Stimulated activated naive CD8-positive, alpha-beta T cell treated with anti-CD3 and anti-CD28 coated beads, Interleukin-15, Interleukin-2, amounts not matched to agents 100 U/mL and 50 U/mL, for 24 hours (primary cell): ENCODE results near the gene UNC50.

Experiments
- ATAC-seq: fragments of 150-1000 bp; cut with Tn5 transposase; one replicate; pipeline ENCODE4 v1.10.0; 2021
- DNase-seq: peaks from one replicate; pipeline ENCODE4 v3.0.0; 2021

Gene UNC50, protein sequence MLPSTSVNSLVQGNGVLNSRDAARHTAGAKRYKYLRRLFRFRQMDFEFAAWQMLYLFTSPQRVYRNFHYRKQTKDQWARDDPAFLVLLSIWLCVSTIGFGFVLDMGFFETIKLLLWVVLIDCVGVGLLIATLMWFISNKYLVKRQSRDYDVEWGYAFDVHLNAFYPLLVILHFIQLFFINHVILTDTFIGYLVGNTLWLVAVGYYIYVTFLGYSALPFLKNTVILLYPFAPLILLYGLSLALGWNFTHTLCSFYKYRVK

DNA sequence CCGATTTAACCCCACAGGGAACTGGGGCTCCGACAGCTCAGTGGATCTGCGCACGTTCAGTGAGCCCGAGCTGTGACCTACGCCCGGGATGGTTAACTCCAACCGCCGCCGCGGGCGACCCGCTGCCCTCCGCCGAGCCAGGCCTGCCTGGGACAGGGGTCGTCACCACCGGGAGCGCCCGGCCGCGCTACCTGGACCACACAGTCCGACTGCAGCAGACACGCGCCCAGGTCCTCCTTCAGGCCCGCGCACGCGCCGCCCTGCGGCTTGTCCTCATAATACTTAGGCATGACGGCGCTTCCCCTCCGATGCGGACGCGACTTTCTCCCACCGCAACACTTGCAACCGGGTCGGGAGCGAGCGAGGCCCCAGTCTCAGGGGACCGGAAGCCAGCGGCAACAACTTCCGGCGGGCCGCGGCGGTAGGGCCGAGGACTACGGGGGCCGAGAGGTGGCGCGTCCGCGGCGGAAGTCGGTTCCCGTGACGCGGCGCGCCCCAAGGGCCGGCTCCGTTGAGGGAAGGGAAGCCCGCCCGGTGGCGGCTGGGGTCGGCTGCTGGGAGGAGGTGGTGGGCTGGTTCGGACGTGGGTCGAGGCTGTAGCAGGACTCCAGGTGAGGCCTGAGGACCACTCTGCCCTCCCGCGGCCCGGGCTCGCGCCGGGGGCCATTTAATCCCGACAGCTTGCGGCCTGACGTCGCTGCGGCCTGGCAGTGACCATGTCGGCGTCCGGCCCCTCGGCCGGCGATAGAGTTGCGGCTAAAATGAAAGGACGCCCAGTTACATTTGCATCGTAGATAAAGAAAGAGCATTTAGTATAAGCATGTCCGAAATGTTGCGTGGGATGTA is at the start of gene UNC50, which contains the start of gene COA5:
Gene UNC50 (plus strand): TSS at position 474 of the 846 bp plus-strand sequence. CDS start 1,171 bp downstream, outside the sequence.
Gene COA5 (minus strand): TSS at position 397 of the 846 bp plus-strand sequence. CDS start 107 bp downstream, at position 290.
- DNase-seq (peak; percentile 95), ATAC-seq (peak; percentile 93)

DNA sequence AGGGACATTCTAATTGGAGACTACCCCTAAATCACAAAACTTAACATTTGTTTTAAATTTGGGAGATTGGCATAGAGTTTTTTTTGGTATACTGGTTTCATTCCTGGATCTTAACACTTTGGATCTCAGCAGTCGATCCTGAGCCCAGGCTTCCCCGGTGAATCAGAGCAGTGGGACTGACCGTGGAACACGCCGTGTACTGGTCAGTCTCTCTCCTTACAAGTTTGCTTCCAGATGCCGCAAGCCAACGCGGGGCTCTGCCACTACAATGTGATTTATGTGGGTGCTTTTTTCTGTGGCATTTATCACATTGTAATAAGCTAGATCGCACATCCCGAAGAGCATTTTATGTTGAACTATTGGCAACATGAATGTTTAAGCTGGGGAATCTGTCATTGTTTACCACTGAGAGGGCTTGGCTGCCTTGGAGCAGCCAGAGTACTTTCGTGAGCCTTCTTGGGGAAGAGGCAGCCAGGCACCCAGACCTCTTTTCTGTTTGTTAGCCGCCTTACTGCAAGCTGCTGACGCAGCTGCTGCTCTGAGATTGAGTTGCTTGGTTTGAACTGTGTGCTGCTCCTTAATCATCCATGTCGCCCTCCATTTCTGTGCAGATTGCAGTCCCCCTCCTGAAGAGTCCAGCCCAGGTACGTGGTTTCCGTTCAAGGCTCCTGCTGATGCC is 49.4 kb upstream of the UNC50 start:
- DNase-seq (no peak), ATAC-seq (no peak)

DNA sequence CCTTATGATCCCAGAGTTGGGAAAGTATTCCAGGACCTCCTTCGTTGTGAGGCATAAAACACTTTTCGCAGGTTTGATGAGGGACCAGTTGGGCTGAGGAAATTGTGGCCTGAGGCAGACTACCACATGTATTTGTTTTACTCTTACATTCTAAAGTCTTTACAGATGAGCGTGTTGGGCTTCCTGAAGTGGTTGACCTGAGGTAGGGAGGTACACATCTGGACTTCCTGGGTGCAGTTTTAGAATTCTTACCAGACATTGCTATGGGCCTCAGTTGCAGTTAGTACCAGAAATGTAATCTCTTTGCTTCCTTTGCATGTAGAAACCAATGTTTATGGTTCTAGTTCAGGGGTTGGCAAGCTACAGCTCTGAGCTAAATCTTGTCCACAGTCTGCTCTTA is 48.8 kb upstream of the UNC50 start:
- DNase-seq (no peak), ATAC-seq (no peak)

DNA sequence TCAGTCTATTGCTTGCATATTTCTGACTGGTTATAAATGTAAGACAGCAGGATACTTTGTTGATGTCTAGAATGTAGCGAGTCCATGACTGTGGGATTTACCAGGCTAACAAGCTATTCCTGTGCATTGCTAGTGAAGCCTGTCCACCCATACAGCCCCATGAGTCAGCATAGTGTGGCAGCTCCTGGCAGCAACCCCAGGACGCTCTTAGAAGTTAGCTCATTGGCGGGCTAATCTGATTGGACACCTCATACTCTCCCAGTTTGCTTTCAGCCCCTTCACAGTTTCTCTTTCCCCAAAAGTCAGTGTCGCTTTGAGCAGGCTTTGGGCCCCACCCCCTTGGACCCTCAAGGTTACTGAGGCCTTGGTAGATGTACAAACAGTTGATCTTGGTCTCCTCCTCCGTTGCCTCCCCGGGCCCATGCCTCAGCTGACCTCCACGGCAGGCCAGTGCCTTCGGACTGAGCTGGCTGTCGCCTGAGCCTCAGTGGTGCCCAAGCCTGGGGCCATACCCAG is 48.1 kb upstream of the UNC50 start:
- ATAC-seq = no peak
- DNase-seq = no peak

DNA sequence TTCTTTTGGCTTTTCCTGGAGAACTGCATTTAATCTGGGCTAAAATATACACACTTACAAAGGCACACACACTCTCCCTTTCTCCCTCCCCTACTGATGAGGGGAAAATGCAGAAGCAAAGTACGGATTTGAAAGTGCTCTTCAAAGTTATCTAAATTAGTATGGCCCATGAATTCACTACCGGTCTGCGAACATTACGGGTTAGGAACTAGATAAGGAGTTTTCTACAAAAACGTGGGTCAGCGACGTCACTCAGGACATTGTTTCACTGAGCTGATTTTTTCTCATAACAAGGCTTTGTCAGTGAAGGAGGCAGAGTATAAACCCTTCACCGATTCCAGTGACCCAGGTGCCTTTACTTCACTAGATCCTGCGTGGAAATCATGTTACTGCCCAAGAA is 47.4 kb upstream of the UNC50 start:
- DNase-seq (no peak), ATAC-seq (no peak)

DNA sequence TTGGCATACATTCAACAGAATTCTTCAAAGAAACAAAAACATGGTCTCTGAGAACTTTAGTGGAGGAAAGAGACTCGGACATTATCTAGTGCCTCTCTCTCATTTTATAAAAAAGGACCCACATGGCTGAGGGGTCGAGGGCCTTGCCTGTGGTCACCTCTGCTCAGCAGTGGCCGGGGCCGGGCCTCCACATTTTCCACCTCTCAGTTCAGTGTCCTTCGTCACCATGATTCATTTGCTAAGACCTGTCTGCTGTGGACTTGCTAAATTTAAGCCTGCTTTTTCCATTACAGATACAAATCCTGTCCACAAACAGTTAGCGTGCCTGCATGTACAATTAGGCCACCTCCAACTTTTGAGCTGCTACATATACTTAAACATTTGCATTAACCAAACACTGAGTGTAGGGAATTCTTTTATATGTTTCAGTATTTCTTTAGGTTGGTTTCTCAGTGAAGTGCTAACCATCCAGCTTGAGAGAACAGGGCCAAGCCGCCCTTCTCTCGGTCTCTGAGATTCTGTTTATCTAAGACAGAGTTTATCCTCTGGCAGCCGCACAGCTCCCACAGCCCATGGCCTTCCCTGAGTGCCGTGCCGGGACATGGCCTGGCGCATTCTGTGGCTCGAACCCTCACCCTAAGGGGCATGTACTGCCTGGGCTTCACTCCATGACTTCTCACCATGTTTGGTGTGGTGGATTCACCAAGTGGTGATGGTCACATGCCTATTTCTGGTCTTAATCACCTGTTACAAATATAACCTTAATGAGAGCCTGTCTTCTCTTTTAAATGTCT is 46.3 kb upstream of the UNC50 start:
- DNase-seq (no peak), ATAC-seq (no peak)

DNA sequence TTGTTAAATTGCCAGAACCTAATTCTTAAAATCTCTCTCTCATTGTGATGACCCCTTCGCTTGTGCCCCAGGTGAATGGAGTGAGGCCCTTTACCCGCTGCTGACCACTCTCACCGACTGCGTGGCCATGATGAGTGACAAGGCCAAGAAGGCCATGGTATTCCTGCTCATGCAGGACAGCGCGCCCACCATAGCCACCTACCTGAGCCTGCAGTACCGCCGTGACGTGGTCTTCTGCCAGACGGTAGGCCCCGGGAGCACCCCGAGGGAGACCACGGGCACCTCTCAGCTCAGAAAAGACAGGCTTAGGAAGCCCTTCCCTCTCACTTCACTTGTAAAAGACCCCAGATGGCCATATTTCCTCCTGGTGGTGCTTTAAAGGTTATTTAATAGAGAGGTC is 45.0 kb upstream of the UNC50 start:
- no peak for DNase-seq
- no peak for ATAC-seq

DNA sequence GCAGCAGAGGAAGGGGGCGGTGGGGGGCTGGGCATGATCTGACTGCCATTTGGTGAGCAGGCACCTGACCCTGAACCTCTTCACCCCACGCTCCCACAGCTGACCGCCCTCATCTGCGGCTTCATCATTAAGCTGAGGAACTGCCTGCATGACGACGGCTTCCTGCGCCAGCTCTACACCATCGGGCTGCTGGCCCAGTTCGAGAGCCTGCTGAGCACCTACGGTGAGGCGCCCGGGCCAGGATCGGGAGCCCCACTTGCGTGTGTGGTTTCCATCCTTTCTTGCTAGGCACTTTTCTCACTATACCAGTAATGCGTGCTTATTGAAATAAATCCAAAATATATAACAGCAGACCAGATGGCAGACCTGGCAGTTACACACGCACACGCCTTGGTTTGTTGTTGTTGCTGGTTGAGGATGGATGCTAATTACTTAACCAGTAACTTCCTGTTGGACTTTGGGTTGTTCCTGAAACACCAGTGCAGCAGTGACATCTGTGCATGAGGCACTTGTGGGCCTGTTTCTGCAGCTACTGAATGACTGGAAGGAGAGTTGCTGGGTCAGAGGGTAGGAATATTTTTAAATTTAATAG is 43.8 kb upstream of the UNC50 start:
- ATAC-seq = no peak
- DNase-seq = no peak

DNA sequence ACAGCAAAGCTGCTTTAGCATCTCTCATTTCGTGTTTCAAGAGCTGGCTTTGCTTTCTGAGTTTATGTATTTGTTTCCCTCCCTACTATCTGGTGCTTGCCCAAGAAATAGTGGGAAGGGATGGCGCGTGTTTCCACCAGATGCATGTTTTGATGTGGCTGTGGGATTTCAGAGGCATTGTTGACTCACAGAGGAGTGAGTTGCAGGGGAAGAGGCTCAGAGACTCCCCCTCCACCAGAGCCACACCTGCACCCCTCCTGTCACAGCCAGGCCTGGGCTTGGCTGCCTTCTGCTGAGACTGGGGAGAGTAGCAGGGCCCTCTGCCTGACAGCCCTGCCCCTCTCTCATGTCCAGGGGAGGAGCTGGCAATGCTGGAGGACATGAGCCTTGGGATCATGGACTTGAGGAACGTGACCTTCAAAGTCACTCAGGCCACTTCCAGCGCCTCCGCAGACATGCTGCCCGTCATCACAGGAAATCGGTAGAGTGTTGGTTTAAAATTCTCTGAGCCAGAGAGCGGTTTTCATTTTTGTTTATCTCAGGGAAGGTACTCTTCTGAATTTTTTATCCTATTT is 43.0 kb upstream of the UNC50 start:
- ATAC-seq (no peak), DNase-seq (no peak)

DNA sequence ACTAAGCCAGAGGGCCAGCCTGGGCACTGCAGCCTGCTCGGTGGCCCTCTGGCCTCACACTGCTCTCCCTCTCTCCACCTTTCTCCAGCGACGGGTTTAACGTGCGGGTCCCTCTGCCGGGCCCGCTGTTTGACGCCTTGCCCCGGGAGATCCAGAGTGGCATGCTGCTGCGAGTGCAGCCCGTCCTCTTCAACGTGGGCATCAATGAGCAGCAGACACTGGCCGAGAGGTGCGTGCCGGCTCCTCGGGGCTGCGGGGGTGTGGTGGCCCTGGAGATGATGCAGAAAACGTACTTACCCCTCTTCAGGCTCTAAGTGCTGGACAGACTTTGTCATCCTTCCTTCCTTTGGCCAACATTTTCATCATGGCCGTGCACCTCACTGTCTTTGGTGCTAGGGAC is 42.4 kb upstream of the UNC50 start:
- no peak for ATAC-seq
- DNase-seq = no peak

DNA sequence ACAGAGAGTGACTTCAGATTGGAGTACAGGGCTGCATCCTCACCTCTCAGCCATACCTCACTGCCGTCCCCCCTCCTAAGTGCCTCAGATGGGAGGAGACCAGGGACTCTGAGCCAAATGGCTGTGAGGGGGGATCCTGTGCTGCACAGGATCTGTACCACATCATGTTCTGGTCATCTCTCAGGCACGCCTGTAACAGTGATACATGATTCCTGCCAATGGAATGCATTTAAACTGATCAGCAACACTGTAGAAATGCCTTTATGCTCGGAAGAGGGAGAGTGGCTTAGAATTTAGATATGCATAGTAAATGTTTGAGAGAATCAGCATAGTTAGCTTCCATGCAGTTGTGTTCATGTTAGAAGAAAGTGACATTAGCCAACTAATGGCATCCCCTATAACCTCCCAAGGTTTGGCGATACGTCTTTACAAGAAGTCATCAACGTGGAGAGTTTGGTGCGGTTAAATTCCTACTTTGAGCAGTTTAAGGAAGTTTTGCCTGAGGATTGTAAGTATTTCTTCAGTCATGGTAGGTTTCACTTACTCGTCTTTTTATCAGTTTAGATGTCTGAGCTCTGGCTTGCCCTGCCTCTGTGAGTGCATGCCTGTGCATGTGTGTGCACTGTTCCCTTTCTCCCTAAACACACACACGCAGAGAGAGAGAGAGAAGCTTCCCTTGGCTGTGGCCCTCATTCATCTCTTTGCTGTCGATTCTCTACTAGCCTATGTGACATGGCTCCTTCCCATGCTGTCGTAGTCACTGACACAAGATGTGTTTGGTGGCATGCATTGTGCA is 40.0 kb upstream of the UNC50 start:
- ATAC-seq (no peak), DNase-seq (no peak)

DNA sequence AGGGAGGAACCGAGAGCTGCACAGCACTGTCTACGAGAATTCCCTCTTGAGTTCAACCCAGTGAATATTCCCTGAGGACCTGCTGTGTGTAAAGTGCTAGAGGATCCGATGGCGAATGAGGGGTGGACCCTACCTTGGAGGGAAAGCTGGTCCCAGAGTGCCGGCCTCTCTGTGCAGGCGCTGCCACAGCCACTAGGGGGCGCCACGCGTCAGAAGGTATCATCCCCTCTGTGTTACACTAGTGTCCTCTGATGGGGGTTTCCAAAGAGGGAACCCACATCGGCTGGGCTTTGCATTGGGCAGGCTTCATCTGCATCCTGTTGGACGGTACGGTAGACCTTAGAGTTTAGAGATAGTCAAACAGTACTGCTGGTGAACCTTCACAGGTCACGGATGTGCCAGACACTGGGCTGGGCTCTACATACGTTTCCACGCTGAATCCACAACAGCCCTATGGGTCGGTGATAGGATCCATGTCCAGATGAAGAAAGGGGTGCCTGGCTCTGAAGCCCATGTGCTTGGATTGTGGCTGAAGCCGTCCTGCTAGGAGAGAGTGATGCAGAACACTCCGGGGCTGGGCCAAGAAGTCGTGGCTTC is 39.1 kb upstream of the UNC50 start:
- peak; percentile 64 for ATAC-seq
- peak; percentile 85 for DNase-seq

DNA sequence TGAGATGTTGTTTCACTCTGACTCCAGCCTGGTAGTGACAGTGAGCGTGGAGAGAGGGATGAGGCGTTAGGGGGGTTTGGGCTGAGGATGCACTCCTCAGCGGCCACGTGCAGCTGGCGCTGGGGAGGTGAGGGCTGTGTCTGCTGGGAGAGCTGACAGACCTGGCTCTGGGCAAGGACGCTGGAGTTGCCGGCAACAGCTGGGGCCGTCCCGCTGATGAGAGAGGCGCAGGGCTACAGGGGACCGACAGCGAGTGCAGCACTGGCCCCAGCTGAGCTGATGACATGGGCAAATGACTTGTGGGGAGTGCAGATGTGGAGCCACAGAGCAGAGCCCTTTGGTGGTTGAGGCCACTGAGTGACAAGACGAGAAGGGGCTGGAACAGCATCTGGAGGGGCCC is 38.5 kb upstream of the UNC50 start:
- DNase-seq = no peak
- no peak for ATAC-seq

DNA sequence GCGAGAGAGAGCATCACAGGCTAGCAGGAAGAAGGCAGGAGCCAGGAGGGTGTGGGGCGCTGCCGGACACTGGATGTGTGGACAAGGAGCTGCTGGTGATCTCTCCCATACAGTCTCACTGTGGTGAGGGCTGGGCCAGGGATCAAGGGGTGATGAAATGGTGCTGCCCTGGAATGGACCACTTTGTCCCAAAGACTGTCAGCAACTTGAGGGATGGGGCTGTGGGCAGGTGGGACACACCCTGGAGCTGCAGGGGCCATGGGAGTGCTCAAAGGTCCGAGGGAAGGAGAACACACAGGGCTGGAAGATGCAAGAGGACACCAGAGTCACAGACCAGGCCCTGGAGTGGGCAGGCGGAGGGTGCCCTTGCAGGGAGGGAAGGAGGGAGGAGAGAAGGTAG is 38.0 kb upstream of the UNC50 start:
- no peak for DNase-seq
- no peak for ATAC-seq

DNA sequence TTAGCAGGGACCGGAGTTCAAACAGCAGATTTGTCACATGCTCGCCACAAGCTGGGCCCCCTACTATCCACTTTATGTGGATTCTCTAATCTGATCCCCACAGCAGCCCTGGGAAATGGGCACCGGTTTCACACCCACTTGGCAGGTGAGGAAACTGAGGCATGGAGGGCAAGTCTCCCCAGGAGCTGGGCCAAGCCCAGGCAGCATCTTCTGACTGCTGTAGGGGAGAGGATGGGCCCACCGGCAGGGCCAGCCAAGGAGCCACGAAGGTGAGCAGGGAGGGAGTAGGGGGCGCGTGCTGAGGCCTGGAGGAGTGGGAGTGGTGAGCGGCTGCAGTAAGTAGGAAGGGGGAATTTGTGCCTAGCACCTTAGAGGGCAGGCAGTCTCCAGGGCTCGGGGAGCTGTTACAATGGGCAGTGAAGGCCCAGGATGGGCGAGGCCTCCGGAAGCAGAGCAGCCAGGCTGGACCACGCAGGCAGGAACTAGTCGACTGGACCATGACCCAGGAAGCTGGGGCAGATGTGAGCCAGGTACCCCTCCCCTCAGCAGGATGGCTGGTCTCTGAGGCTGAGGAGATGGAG is 37.2 kb upstream of the UNC50 start:
- ATAC-seq (no peak), DNase-seq (no peak)

DNA sequence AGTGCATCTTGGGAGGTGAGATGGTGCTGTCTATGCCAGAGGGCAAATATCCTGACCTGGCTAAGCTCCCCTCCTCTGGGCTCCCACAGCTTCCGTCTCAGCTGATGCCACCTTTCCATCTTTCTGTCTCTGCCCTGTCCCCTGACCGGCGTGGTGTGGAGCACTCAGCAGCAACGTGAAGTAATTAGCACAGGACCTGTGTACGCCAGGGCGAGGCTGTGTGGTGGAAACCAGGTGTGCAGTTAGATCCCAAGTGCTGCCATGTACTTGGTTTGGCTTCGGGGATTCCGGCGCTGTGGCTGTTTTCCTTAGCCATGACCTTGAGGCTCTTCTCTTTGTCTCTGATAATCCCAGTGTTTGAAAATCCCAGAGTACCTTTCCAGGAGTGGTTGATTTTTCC is 36.6 kb upstream of the UNC50 start:
- ATAC-seq (no peak), DNase-seq (no peak)

DNA sequence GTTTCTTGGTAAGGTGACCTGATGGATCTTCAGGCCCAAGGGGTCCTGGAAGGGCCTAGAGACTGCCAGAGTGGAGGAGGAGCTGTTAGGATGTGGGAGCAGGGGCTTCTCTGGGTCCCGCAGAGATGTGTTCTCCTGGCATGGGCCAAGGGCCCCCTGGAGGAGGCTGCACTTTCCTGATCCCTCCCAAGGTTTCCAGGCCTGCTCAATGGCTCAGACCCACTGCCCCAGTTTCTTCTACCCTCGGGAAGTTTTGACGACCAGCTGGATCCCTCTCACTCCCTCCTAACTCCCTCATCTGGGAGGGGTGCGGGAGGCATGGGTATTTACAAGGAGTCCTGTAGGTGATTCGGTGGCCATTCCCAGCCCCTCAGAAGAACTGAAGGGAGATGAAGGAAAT is 36.2 kb upstream of the UNC50 start:
- no peak for DNase-seq

DNA sequence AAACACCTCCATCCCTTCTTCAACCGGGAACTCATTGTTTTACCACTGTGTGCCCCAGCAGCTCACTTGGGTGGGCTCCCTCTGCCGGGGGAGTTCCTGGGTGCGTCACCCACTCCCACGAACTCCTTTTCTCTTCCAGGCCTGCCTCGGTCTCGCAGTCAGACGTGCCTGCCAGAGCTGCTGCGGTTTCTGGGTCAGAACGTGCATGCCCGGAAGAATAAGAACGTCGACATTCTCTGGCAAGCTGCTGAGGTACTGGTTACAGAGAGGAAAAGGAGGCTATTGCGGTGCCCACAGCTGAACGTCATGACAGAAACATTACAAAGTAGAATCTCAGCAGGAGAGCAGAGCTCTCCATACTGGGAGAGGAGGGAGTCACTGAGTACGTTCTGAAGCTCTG is 35.7 kb upstream of the UNC50 start:
- DNase-seq (no peak), ATAC-seq (no peak)

More for the DNA sequence above, 36.2 kb upstream of the UNC50 start:
- no peak for ATAC-seq

DNA sequence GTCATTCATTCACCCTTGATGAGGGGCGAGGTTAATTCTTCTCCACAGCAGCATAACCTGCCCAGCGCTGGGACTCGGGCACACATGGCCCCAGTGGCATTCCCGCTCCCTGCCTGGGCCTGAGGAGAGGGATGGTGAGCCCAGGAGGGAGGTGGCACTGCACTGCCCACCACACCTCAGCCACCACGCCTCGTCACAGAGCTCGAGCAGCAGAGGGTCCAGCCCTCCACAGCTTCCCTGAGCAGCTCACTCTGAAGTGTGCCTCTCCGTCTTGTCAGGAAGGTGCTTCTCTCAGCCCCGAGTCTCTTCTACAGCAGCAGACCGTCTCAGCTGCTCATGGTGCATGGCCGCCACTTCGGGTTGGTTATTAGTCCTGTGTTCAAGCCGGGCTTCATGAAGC is 35.0 kb upstream of the UNC50 start:
- DNase-seq (no peak), ATAC-seq (no peak)
